A549 (cell line): Measurements from ENCODE around the gene SPARC.

ENCODE experiments used
- EHF ChIP-seq: fragments of 250-450 bp; sonication (Bioruptor Pico); IDR thresholded peaks from 2 replicates; pipeline ENCODE4 v1.5.0; 2020; ENCODE audit warnings: mild to moderate bottlenecking
- TF ChIP-seq, protein P1 (sequence below): fragments of >200 bp; sonication (Bioruptor Twin); formaldehyde crosslinking; IDR thresholded peaks from 3 replicates; pipeline ENCODE4 v1.5.1; 2016

DNA sequence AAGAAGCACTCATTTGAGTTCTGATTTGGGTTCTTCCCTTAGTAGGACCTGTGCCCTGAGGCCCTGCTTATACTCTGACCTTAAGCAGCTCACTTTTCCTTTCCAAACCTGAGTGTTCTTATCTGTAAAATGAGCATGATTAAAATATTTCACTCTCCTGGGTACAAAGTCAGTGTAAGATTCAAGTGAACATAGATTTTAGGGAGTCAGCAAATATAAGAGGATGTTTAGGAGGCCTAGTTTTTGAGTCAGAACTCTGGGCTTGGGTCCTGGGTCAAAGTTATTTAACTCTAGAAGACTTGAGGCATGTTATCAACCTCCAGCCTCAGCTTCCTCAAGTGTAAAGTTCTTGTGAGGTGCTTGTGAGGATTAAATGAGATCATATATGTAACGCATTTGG is 8.7 kb upstream of the SPARC start:
- TF ChIP-seq EHF (CRISPR knock-in tag), result no peak
- TF ChIP-seq, protein P1, sequence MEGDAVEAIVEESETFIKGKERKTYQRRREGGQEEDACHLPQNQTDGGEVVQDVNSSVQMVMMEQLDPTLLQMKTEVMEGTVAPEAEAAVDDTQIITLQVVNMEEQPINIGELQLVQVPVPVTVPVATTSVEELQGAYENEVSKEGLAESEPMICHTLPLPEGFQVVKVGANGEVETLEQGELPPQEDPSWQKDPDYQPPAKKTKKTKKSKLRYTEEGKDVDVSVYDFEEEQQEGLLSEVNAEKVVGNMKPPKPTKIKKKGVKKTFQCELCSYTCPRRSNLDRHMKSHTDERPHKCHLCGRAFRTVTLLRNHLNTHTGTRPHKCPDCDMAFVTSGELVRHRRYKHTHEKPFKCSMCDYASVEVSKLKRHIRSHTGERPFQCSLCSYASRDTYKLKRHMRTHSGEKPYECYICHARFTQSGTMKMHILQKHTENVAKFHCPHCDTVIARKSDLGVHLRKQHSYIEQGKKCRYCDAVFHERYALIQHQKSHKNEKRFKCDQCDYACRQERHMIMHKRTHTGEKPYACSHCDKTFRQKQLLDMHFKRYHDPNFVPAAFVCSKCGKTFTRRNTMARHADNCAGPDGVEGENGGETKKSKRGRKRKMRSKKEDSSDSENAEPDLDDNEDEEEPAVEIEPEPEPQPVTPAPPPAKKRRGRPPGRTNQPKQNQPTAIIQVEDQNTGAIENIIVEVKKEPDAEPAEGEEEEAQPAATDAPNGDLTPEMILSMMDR, result no peak
